HFF-Myc (cell line): ENCODE data around the gene DAGLA.

ENCODE experiments used
- DNase-seq: peaks from one replicate; pipeline ENCODE4 v3.0.0-alpha.2; 2011; ENCODE audit warnings: low read depth; ENCODE audit errors: extremely low read depth
- H3K4me3 ChIP-seq: replicated peaks from 2 replicates; pipeline ENCODE4 v1.5.1; 2011; ENCODE audit warnings: low read depth, mild to moderate bottlenecking, control low read depth, low read length
- CTCF ChIP-seq: IDR thresholded peaks from 2 replicates; pipeline ENCODE4 v1.5.1; 2012; ENCODE audit warnings: mild to moderate bottlenecking, low read depth, low read length, control low read depth; ENCODE audit errors: missing control alignments

DAGLA gene

GRCh38 chr11:61639816-61640443 lies 40.3 kb upstream of the DAGLA start:
- no peak for TF ChIP-seq CTCF
- H3K4me3 ChIP-seq = no peak overlapping the region
- DNase-seq = no peak

DNA sequence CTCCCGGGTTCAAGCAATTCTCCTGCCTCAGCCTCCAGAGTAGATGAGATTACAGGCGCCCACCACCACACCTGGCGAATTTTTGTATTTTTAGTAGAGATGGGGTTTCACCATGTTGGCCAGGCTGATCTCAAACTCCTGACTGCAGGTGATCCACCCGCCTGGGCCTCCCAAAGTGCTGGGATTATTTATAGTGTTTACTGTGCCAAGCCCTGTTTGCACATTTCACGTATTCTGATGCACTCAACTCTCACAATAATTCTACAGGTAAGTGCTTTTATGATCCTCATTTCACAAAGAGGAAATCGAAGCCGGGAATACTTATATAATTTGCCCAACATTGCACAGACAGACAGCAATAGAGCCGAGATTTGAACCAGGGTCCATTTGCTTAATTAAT lies 38.0 kb upstream of the DAGLA start:
- no peak for DNase-seq

GRCh38 chr11:61645179-61645868 lies 34.9 kb upstream of the DAGLA start:
- DNase-seq = no peak
- no peak for TF ChIP-seq CTCF
- no peak overlapping the region for H3K4me3 ChIP-seq

More for the DNA sequence above, 38.0 kb upstream of the DAGLA start:
- TF ChIP-seq CTCF = no peak
- no peak overlapping the region for H3K4me3 ChIP-seq

- no peak overlapping the region for H3K4me3 ChIP-seq
- DNase-seq = no peak
- TF ChIP-seq CTCF = no peak
These were observed 32.7 kb upstream of the DAGLA start for GRCh38 chr11:61647529-61647928.

DNA sequence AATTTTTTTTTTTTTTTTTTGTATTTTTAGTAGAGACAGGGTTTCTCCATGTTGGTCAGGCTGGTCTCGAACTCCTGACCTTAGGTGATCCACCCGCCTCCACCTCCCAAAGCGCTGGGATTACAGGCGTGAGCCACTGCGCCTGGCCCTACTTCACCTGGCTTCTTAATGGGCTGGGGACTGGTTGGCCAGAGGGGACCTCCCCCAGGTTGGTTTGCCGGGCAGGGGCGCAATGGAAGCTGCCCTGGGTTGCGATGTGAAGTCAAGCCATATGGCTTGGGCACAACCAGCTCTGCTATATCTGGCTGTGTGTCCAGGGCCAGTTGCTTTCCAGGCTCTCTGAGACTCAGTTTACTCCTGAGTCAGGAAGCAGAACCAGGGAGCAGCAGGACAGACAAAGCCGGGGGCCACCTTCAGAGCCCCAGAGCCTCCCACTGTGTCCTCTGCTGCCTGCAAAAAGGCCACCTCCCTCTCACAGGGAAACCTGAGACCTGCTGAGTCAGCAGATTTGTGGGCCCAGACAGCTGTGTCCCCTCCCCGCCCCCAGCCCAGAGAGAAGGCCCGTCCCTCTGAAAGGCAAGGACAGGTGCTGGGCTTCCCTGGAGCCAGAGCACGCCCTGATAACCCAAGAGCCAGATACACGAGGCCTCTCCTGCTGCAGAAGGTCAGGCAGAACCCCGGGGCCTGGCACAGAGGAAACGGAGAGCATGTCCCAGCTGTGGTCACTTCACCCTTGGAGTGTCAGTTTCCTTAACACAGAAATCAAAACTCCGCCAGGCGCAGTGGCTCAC lies 29.2 kb upstream of the DAGLA start:
- DNase-seq = no peak
- no peak for TF ChIP-seq CTCF
- H3K4me3 ChIP-seq = no peak overlapping the region

DNA sequence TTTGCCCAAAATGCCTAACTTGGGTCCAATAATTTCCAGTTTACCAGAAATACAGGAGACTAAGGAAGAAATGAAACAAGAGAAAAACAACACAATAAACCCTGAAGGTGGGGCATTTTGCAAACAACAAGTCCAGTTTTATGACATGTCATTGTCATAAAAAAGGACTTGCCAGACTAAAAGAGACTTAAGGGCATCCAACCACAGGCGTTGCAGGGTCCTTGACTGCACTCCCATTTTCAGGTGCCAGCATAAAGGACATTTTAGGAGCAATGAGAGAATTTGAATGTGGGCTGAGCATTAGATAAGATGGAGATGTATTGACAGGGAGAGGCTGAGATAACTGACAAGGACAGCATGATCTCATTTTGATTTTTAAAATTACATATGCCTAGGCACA lies 28.1 kb upstream of the DAGLA start:
- TF ChIP-seq CTCF = no peak
- H3K4me3 ChIP-seq = no peak overlapping the region
- DNase-seq = no peak
